Measurements from ENCODE around the gene CD247.

The CD247 gene

DNA sequence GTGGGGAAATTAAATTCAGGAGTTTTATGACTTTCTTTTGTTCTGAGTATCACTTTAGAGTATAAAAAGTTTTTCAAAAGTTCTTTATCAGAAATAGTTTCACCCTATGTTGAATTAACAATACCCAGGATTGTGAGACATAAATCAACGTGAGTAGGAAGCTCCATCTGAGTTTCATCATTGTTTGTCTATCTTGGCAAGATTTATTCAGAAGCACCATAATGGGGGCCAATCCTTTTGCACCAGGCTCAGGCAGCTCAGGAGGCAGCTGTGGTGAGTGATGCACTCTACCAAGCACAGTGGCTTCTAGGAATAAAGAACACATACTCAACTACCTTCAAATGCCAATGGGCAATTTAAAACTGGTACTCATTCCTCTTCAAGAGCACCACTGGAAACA is 23.3 kb upstream of the CD247 start:
- no peak for DNase-seq

DNA sequence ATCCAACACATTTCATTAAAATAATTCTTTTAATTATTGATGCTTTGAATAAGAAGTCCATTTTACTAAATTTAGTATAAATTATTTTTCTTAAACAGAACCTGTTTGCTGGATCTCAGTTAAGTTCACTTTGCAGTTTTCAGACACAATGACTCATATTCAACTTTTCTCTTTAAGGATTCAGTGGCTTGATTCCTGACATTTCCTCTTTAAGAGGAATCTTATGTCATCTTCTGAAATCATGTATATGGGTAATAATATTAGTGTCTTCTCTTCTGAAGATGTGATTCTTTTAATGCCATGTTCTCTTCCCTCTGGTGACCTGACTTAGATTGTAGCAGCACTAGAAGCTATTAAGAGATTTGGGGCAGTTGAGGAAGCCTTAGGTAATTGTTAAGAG is 22.7 kb upstream of the CD247 start:
- DNase-seq = no peak

DNA sequence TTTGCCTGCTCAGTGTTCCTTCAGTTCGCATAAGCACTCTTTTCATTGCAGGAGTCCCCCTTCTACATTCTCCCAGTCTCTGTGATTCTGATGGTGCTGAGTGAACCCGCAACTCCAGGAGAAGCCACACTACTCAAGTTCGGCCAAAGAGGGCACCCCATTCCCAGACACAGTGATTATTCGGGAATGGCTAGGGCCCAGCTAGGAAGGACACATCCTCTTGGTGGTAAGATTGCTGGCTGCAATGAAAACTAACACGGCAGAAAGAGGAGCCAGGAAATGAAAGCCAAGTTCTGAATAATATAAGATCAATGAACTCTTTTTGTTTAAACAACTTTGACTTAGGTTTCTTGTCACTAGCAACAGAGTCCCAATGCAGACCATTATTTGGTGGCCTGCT is 20.3 kb upstream of the CD247 start:
- no peak for DNase-seq

DNA sequence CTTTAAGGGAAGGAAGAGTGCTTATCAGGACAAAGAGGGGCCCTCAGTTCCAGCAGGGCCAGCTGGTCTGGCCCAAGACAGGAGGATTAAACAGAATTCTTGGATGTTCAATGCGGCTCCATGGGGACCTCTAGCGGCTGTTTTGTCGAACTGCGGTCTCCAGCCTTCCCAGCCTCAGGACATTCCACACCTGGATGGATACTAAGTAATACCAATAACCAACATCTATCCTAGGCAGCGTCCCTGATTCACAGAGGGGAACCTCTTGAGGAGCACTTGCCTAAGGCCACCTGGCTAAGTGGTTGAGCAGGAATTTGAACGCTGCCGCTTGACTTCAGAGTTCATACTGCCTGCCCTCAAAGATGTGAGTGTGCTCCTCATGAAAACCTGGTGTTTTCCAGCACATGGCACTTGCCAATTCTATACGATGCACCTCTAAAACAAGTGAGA is 15.5 kb upstream of the CD247 start:
- DNase-seq = peak; percentile 72

DNA sequence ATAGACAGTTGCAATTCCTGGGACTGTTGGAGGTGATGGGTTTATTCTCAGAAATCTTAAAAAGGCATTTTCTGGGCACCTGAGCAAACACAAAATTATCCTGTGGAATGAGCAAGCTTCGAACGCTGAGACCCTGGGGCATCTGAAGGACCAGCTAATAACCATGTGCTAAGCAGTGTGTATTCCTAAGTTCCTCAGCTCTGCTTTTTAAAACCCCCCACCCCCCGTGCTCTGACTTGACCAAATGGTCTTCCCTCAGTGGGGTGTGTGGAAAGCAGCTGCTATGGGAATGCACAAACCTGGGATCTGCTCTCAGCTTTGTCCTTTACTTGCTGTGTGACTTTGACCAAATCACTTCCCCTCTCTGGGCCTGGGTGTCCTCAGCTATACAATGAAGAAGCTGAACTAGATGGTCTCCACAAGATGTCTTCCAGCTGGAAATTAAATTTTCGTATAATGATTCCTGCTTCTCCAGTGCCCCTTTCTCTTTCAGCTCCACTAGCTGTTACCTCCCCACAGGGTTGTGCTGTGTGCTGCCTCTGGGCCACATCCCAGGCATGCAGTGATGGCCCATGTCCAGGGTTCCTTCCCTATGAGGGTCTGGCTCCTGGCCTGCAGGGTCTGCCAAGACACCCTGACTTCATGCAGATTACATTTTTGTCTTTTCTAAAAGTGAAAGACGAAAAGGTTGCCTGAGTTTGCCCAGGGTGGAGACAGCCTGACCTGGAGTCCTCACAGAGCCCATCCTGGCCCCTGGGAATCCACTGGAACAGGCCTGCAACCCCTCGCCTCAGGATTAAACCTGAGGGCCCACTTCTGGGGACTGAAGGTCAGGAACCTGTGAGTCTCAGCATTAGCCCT is 14.9 kb upstream of the CD247 start:
- no peak for DNase-seq

DNA sequence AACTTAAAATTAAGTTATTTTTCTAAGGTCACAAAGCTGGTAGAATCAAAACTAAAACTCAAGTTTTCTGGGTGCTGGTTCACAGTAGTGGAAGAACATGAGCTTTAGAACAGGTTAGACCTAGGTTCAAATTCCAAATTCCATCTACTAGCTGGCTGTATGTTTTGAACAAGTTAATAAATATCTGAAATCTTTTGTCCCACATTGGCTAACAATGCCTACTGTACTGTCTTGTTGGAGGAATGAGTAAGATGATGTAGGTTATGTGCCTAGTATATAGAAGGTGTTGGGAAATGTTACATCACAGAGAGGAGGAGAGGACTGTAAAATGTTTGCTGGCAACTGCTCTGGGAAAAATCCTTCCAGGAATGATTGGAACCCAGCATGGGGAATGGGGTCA is 14.0 kb upstream of the CD247 start:
- no peak for DNase-seq

- no peak for DNase-seq
Measured at GRCh38 chr1:167529829-167530474, 11.6 kb upstream of the CD247 start.

- DNase-seq = no peak
Measured at GRCh38 chr1:167528057-167528728, 9.9 kb upstream of the CD247 start.

- no peak for DNase-seq
Measured at GRCh38 chr1:167526667-167527383, 8.5 kb upstream of the CD247 start.

DNA sequence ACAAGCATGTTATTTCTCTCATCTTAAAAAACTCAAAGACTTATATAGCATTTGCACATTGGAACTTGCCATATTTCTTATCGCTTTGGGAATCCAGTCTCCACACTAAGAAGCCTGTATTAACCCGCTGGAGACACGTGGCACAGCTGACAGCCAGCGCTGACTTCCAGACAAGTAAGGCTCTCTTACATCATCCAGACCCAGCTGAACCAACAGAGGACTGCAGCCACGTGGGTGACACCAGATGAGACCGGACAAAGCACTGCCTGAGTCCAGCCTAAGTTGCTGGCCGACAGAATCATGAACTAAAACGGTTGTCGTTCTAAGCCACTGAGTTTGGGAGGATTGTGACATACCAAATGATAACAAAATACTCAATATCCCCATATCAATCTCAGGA is 6.3 kb upstream of the CD247 start:
- DNase-seq = no peak

- no peak for DNase-seq
Measured at GRCh38 chr1:167522246-167522645, 3.9 kb upstream of the CD247 start.

DNA sequence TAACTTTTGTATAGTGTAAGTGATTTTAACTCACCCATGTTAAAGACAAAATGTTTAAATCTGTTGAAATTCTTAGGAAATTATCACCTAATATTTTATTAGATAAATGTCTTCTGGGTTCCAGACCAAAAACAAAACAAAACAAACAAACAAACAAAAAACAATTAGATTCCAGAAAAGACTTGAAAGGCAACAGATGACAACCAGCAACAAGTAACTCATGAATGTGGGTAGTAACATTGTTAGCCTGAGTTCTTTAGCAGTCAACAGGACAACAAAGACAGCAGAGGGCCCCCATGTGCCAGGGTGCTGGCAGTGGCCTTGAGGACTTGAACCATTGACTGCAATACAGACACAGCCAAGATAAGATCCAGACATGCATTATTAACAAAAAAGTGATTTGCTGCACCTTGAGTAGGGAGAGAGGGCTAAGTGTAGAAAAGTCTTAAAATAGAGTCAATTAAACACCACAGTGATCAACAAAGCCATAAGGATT is 2.4 kb upstream of the CD247 start:
- no peak for DNase-seq

DNA sequence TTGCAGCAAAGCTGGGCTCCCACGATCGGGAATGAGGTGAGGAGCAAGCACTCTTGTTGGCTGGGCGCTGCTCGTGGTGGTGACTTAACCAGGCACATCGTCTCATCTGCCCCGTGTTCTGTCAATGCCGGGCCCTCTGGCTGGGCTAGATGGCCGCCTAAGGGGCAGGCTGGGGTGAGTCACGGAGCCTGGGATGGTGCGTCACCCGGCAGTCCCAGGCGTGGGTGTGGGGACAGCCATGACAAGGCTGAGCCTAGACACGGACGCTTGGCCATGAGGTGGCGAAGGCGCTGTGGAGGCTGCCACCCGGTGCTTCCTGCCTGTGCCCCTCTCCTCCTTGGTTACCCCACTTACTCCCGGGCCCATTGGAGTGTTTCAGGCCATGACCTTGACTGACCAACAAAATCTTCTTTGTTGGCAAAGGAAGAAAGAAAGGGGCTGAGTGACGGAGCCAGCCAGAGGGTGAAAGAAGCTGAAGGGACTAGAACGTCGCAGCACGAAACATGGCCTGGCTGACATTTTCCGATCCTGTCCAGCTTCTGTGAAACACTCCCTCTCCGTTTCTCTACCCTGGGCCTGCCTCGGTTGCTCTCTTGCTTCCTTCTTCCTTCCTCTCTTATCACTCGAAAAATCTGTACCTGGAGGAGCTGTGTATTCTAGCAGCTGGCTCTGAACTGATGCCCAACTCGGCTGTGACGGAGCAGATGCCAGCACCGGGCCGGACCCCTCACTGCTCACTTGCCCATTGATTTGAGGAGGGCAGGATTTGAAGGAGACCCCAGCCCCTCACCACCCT is 596 bp downstream of the CD247 start:
- DNase-seq = no peak

DNA sequence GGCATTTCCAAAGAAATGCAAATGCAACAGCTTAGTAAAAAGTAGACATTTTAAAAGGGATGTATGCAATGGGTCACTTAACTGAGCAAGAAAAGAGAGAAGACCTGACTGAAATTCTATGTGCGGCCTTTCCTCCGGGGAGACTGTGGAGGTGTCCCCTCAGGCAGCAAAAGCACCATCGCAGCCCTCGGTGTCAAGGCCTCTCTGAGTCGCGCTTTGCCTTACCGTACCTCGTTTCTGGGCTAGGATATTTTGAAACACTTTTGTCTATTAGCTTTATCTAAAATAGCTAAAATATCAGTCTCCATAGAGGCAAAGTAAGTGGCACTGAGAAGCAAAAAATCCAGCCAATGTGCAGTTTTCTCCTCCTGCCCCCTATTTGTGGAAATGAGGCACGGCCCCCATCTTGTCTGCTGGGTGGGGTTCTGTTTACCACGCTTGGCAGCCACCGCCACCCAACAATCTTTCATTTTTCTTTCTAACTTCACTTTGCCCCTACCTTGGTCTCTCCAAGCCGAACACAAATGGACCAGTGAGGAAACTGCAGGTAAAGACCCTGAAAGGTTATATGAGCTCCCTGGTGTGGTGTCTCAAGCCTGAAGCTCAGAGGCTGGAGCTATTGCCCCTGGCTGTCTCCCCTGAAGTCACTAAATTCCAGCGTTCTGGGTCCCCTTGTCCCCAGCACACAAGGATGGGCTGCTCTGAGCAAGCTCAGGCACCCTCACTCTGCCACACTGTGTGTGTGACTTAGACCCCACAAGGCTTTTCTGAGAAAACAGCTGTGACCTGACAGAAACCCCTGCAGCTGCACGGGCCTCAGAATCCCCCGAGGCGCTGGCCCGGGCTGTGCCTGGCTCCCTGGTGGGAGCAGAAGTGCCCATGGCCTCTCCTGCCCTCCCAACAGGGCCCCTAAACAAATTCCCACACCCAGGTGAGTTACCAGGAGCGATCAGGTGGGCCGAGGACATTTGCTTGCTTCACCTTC is 1.6 kb downstream of the CD247 start:
- no peak for DNase-seq

- no peak for DNase-seq
Measured at GRCh38 chr1:167515893-167516321, 2.4 kb downstream of the CD247 start.

GRCh38 chr1:167515461-167515860 is 2.9 kb downstream of the CD247 start:
- DNase-seq = no peak

DNA sequence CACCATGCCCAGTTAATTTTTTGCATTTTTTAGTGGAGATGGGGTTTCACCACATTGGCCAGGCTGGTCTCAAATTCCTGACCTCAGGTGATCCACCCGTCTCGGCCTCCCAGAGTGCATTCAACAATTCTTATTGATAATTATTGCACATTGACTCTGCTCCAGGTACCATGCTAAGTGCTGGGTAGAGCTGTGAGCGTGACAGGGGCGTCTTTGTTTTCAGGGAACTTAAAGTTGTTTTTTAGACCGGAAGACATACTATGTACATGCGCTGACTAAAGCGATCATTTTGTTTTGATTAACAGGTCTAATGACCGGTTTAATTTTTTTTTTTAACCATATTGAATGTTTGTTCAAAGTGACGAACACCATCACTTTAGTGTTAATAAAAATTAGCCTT is 4.0 kb downstream of the CD247 start:
- DNase-seq = no peak

- DNase-seq = no peak
Measured at GRCh38 chr1:167512046-167512654, 6.2 kb downstream of the CD247 start.

DNA sequence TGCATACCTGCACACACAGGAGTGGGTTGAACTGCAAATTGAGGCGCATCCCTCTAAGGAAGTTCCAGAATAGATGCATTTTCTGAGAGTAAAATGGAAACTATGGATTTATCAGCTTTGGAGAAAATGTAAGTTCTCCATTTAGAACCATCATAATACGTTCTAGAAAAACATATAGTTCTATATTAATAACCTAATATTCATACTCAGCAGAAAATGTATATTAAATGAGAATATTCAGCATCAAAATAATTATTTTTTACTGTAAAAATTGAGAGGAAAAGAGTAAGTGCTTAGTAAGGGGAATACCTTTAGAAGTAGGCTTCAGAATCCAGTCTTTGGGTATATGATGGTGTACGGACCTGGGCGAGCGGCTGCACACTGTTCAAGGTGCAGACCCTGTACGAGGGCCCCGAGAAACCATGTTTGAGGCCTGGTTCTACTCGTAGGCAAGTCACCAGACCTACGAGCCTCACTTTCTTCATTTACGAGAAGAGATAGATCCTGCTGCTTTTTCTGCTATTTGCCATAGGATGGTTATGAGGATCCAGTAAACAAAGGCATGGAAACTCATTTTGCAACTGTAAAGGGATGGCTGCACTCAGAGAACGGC is 6.8 kb downstream of the CD247 start:
- no peak for DNase-seq

DNA sequence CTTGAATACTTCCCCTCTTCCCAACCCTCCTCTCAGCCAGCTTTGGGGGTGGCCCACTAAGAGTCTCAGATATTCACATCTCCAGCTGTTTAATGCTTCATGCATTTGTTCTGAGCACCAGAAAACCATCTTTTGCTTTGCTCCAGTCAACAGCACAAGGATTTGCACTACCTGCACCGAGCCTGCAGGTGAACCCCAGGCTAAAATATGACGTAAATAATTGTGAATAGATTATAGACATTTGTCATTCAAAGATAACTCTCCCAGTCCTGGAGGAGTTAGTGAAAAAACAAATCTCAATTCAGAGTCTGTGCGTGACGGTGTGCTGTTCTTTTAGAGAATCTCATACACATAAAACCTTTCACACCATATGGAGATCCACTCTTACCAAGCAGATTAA is 7.4 kb downstream of the CD247 start:
- DNase-seq = no peak

All from RPMI8226 (cell line).